ENCODE data around the gene CELSR1. TPM values are rescaled to one million over a fixed set of nuclear protein-coding genes. Genes with fewer than 3 reads are reported as not detected.

The CELSR1 gene
- total and polyA plus RNA-seq, 9 donors = 0.63 to 25.2 (median 2.9) TPM

- no peak overlapping the region for H3K4me3 ChIP-seq
- H3K9me3 ChIP-seq = no peaks in the 10 kb centered on the region
- intact Hi-C loops (cut with DNase I) = no loop called here
- WGBS, 3 donors = 82 to 86% (median 85%) methylated on average over 8 of the region's 8 CpGs
- no peaks in the 10 kb centered on the region for H3K27me3 ChIP-seq
- H3K36me3 ChIP-seq = no peaks in the 10 kb centered on the region
- H3K4me1 ChIP-seq (ENCODE audit: insufficient read depth) = no peaks in the 10 kb centered on the region
- TF ChIP-seq CTCF (IDR thresholded peaks at IDR 0.05) (no peak), POLR2A (IDR thresholded peaks at IDR 0.05) (no peak), EP300 (IDR thresholded peaks at IDR 0.05) (no peak)
- no peak overlapping the region for H3K27ac ChIP-seq
- DNase-seq = no peak
These were observed 60.9 kb downstream of the CELSR1 start for GRCh38 chr22:46476547-46476941.

DNA sequence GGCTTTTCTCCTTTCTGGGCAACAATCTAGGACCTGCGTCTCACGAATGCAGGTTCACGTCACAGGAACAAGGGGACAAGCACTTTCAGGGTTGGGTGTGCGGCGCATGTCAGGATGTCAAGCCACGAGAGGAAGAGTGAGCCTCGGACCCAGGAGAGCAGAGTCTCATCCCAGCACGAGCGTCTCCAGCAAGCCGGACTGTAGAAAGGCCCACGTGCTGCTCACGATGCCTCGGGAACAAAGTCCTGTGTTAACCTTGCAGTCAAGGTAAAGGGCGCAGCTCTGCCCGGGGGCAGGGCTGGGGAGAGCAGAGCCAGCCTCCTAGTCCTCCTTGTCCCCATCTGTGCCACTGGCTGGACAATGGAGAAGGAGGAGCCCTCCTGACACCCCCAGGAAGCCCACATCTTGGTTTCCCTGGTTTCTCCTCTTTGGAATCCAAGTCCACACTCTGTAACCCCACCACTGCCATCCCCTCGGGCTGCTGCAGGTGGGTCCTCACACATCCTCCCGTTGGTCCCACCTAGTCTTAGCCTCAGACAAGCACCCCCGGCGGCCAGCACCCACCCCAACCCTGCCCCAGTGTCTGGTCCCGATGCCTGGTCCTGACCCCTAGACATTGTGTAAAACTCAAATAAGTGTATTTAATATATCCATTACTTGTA is 63.4 kb downstream of the CELSR1 start:
- DNase-seq = no peak
- no peaks in the 10 kb centered on the region for H3K4me1 ChIP-seq (ENCODE audit: insufficient read depth)
- intact Hi-C loops (cut with DNase I) = no loop called here
- H3K27ac ChIP-seq = no peak overlapping the region
- H3K36me3 ChIP-seq = no peaks in the 10 kb centered on the region
- H3K4me3 ChIP-seq = no peak overlapping the region
- no peak for TF ChIP-seq POLR2A (IDR thresholded peaks at IDR 0.05)
- no peaks in the 10 kb centered on the region for H3K9me3 ChIP-seq
- no peaks in the 10 kb centered on the region for H3K27me3 ChIP-seq
- 85 to 89% (median 86%) methylated on average over 20 of the region's 20 CpGs for WGBS, 3 donors

GRCh38 chr22:46473021-46473779 is 64.2 kb downstream of the CELSR1 start:
- no peaks in the 10 kb centered on the region for H3K4me1 ChIP-seq (ENCODE audit: insufficient read depth)
- WGBS, 3 donors = 94% methylated on average over 28 of the region's 28 CpGs

DNA sequence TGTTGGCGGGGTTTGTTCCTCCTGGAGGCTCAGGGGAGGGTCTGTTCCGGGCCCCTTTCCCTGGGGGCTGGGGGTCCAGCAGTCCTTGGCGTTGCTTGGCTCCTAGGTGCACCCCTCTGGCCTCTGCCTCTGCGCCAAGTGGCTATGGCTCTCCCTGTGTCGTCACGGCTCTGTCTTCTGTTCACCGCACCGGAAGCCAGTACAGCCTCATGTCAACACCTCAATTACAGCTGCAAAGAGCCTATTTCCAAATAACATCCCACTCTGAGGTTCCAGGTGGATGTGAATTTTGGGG is 64.8 kb downstream of the CELSR1 start:
- H3K27me3 ChIP-seq = no peaks in the 10 kb centered on the region
- no peak for DNase-seq
- no peaks in the 10 kb centered on the region for H3K36me3 ChIP-seq
- H3K27ac ChIP-seq = no peak overlapping the region
- no peaks in the 10 kb centered on the region for H3K4me1 ChIP-seq (ENCODE audit: insufficient read depth)
- 90 to 93% (median 92%) methylated on average over 8 of the region's 8 CpGs for WGBS, 3 donors
- intact Hi-C loops (cut with DNase I) = no loop called here
- no peak overlapping the region for H3K4me3 ChIP-seq
- no peaks in the 10 kb centered on the region for H3K9me3 ChIP-seq
- TF ChIP-seq CTCF (IDR thresholded peaks at IDR 0.05) (no peak), POLR2A (IDR thresholded peaks at IDR 0.05) (no peak), EP300 (IDR thresholded peaks at IDR 0.05) (no peak)

More at GRCh38 chr22:46473021-46473779, 64.2 kb downstream of the CELSR1 start:
- intact Hi-C loops (cut with DNase I) = no loop called here
- H3K36me3 ChIP-seq = no peaks in the 10 kb centered on the region
- no peaks in the 10 kb centered on the region for H3K27me3 ChIP-seq
- no peak for DNase-seq
- H3K4me3 ChIP-seq = no peak overlapping the region
- TF ChIP-seq POLR2A (IDR thresholded peaks at IDR 0.05) = no peak
- TF ChIP-seq EP300 (IDR thresholded peaks at IDR 0.05) = no peak
- no peak for TF ChIP-seq CTCF (IDR thresholded peaks at IDR 0.05)
- H3K9me3 ChIP-seq = no peaks in the 10 kb centered on the region
- H3K27ac ChIP-seq = no peak overlapping the region

All from ovary (tissue), 9 donors.